HG02884 (cell line): ENCODE results near the gene DPH1.
A peak's percentile ranks its signal among the peaks of the same experiment; 100 is the strongest.

Experiments
- ATAC-seq: cut with Tn5 transposase; IDR thresholded peaks from one replicate; pipeline ENCODE4 v1.9.1; 2021; ENCODE audit warnings: mild to moderate bottlenecking, moderate library complexity; ENCODE audit not compliant: unreplicated experiment

The DPH1 gene

DNA sequence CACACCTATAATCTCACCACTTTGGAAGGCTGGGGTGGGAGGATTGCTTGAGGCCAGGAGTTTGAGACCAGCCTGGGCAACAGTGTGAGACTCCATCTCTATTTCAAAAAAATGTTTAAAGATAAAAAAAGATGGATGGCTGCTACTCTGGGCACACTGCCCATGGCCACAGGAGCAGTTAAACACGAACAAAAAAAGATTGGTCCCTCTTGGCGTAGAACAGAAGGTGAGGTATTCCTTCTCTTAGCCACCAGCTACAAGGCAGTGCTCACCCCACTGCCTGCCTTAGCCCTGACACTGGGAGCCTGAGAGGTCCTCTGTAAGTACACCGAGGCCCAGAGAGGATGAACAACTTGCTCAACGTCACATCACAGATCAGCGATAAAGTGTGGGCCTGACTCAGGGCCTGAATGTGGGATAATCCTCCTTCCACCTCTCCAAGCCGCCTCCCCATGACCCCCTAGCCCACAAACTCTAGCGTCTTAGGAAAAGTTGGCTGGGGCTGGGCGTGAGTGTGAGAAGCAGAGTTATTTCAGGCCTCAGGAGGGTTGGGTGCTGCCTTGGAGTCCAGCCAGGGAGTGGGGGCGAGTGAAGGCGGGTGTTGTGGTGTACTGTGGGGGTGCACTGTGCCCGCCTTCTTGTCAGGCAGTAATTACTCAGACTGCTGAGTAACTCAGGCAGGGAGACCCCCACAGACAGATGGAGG lies 2.3 kb upstream of the DPH1 start:
- ATAC-seq, result no peak

- ATAC-seq, result no peak
Measured at GRCh38 chr17:2028234-2028614, 1.7 kb upstream of the DPH1 start.

GRCh38 chr17:2028737-2029136 lies 1.2 kb upstream of the DPH1 start:
- no peak for ATAC-seq

- ATAC-seq, result no peak
Measured at GRCh38 chr17:2030779-2031163, 818 bp downstream of the DPH1 start.

GRCh38 chr17:2033153-2033552 lies 3.2 kb downstream of the DPH1 start:
- ATAC-seq, result no peak

DNA sequence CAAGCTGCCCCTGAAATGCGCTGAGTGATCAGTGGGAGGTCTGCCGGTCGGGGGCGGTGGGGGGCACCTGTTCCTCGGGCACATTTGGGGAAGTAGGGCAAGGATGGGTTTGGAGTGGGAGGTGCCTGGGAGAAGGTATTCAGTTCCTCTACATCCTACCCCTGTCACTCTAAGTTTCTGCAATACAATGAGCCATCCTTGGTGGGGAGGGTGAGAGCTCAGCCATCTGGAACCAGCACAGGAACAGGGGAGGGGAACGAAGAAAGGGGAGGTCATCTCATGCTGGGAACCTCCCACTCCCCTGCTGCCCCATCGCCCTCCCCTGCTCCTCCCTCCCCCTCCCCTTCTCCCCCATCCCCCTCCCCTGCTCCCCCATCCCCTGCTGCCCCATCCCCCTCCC lies 4.2 kb downstream of the DPH1 start:
- no peak for ATAC-seq

GRCh38 chr17:2034806-2035540 lies 5.0 kb downstream of the DPH1 start:
- ATAC-seq, result no peak

- no peak for ATAC-seq
Measured at GRCh38 chr17:2035541-2036488, 5.9 kb downstream of the DPH1 start.

DNA sequence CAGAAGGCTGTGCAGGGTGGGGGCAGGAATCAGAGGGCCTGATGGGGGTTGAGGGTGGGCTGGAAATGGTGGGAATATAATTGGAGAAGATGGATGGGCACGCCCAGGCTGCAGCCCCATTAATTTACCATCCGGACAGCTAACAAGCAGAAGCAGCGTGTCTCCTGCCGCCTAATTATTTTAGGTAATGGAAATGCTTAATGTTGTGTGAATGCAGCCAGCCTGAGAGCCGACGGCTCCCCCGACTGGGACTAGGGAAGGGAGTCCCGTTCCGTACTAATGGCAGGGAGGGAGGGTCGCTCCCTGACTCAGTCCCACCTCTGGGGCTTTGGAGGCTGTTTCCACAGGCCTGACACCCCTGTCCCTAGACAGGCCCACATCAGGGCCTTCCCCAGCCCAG lies 7.2 kb downstream of the DPH1 start:
- no peak for ATAC-seq

DNA sequence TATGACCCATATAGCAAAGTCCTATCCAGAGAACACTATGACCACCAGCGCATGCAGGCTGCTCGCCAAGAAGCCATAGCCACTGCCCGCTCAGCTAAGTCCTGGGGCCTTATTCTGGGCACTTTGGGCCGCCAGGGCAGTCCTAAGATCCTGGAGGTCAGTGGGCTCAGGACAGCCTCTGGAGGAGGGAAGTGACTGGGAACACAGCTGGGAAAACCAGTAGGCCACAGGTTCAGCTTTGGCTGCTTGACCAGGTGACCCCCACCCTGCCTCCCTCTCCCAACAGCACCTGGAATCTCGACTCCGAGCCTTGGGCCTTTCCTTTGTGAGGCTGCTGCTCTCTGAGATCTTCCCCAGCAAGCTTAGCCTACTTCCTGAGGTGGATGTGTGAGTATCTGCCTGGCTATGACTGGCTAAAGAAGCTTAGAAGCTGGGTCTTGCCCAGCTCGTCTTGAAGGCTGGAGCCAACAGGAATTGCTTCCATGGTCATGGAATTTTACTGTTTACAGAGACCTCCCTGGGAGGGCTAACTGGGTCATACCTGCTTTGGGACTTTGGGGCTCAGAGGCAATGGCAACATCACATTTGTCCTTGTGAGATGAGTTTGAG lies 10.4 kb downstream of the DPH1 start:
- ATAC-seq, result no peak

- ATAC-seq, result no peak
Measured at GRCh38 chr17:2040942-2041560, 11.1 kb downstream of the DPH1 start.

DNA sequence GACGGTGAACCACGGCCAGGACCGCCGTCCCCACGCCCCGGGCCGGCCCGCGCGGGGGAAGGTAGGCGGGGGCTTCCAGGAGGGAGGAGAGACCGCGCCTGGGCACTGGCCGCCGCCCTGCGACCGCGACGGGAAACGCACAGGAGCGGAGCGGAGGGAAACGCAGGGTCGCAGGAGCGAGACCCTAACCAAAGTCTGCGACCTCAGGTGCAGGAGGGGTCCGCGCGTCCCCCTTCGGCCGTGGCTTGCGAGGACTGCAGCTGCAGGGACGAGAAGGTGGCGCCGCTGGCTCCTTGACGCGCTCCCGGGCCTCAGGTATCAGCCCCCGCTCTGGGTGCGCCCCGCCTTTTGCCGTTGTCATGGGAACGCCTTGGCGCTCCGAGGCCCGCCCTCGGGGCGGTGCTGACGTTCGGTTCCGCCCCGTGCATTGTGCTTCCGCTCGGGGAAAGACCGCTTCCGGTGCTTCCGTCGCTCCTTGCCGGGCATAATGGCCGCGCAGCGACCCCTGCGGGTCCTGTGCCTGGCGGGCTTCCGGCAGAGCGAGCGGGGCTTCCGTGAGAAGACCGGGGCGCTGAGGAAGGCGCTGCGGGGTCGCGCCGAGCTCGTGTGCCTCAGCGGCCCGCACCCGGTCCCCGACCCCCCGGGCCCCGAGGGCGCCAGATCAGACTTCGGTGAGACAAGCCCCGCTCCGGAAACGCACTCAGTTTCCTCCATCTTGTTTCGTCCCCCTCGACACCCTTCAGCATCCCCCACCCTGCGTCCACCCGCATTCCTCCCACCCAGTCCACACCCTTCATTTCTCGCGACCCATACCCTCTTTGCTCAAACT lies 11.8 kb downstream of the DPH1 start, which contains the start of gene OVCA2:
Gene OVCA2 (plus strand): TSS at position 462 of the 829 bp plus-strand sequence. CDS start 26 bp downstream, at position 488.
- ATAC-seq, result peak; percentile 83

GRCh38 chr17:2042390-2042847 lies 12.5 kb downstream of the DPH1 start:
- ATAC-seq, result no peak

DNA sequence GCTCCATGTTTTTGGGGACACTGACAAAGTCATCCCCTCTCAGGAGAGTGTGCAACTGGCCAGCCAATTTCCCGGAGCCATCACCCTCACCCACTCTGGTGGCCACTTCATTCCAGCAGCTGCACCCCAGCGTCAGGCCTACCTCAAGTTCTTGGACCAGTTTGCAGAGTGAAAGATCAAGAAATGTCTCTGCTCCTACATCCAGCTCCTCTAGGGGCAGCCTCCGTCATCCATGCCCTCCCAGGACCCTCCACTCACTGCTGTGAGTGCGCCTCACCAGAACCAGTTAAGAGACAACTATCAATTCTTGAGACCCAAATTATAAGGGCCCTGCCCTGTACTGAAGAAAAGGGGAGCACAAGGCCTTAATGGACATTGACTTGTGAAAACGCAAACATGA lies 13.0 kb downstream of the DPH1 start:
- no peak for ATAC-seq

- no peak for ATAC-seq
Measured at GRCh38 chr17:2043785-2044184, 13.8 kb downstream of the DPH1 start.

- no peak for ATAC-seq
Measured at GRCh38 chr17:2044263-2044894, 14.4 kb downstream of the DPH1 start.

- no peak for ATAC-seq
Measured at GRCh38 chr17:2047590-2047989, 17.6 kb downstream of the DPH1 start.

- no peak for ATAC-seq
Measured at GRCh38 chr17:2048805-2049204, 18.9 kb downstream of the DPH1 start.
